ENCODE measurements around the gene ZNF256. TPM values are rescaled to one million over a fixed set of nuclear protein-coding genes. Genes with fewer than 3 reads are reported as not detected.
"Not testable (repeated sequence)": the region's sequence is repeated elsewhere in the genome, so short reads cannot be mapped to it uniquely, and the experiment has no call there.

ZNF256 gene
- total and polyA plus RNA-seq, 2 experiments from 2014 or later, result 1.5 to 3.1 TPM

- Histone ChIP-seq H4K20me1 (ENCODE audit: insufficient read depth) (no peaks in the 10 kb centered on the region), H3K4me2 (ENCODE audit: unreplicated experiment) (peak within 1 kb of the TSS; percentile 84), H3K4me1 (ENCODE audit: insufficient read depth) (peaks cover 6% of the 10 kb centered on the region; the same call in 1 of the 2 replicates), H3K9me2 (ENCODE audit: insufficient read depth) (no peaks in the 10 kb centered on the region), H3K79me2 (ENCODE audit: insufficient read depth) (peaks cover 56% of the 10 kb centered on the region), H3F3A (ENCODE audit: insufficient read depth) (0 out of 2 replicates have a peak, but pooled peaks cover 12% of the 10 kb centered on the region), H2AFZ (peak within 1 kb of the TSS; percentile 100), H3K4me3 (peak within 1 kb of the TSS; percentile 98), H3K27me3 (replicated peaks; ENCODE audit: insufficient read depth) (no peaks in the 10 kb centered on the region), H3K27ac (peak within 1 kb of the TSS; percentile 38; the same call in 1 of the 2 replicates), H3K36me3 (ENCODE audit: low read depth) (peaks cover 8% of the 10 kb centered on the region; the same call in 1 of the 2 replicates), H3K9me3 (ENCODE audit: low read depth) (no peaks in the 10 kb centered on the region), H3K9ac (peak within 1 kb of the TSS; percentile 88)
- in situ Hi-C loops (cut with MboI), result no loop called here
- TF ChIP-seq EZH2phosphoT487 (IDR thresholded peaks at IDR 0.05; ENCODE audit: insufficient read depth, low read depth) (no peak), EZH2 (IDR thresholded peaks at IDR 0.05; ENCODE audit: insufficient read depth, poor library complexity, severe bottlenecking) (no peak)
- DNase-seq, result peak; percentile 92
- 3 to 4% methylated on average over 54 of the region's 54 CpGs for WGBS, 2 experiments (ENCODE audit: low coverage in 1 of 2, low lambda C conversion rate in 2 of 2, missing lambda C conversion rate in 2 of 2)
Measured at GRCh38 chr19:57934820-57935665, 12.5 kb downstream of the ZNF256 start, which contains the start of gene ZNF418. TSS of gene ZNF418 (minus strand) at chr19:57935402. CDS start at chr19:57933822, 1,580 bp downstream.

- H3F3A ChIP-seq (ENCODE audit: insufficient read depth), result no peaks in the 10 kb centered on the region
- H4K20me1 ChIP-seq (ENCODE audit: insufficient read depth), result no peaks in the 10 kb centered on the region
- H2AFZ ChIP-seq, result no peak overlapping the region
- no peaks in the 10 kb centered on the region for H3K9me2 ChIP-seq (ENCODE audit: insufficient read depth)
- H3K27me3 ChIP-seq (replicated peaks; ENCODE audit: insufficient read depth), result no peaks in the 10 kb centered on the region
- in situ Hi-C loops (cut with MboI), result no loop called here
- H3K79me2 ChIP-seq (ENCODE audit: insufficient read depth), result peaks cover 25% of the 10 kb centered on the region
- peaks cover 24% of the 10 kb centered on the region for H3K36me3 ChIP-seq (ENCODE audit: low read depth)
- H3K4me1 ChIP-seq (ENCODE audit: insufficient read depth), result no peaks in the 10 kb centered on the region
- no peak overlapping the region for H3K4me2 ChIP-seq (ENCODE audit: unreplicated experiment)
- H3K27ac ChIP-seq, result no peak overlapping the region
- no peak for TF ChIP-seq EZH2 (IDR thresholded peaks at IDR 0.05; ENCODE audit: insufficient read depth, poor library complexity, severe bottlenecking)
- TF ChIP-seq EZH2phosphoT487 (IDR thresholded peaks at IDR 0.05; ENCODE audit: insufficient read depth, low read depth), result no peak
- 89% methylated on average over 4 of the region's 4 CpGs for WGBS, 2 experiments (ENCODE audit: low coverage in 1 of 2, low lambda C conversion rate in 2 of 2, missing lambda C conversion rate in 2 of 2)
- no peak for DNase-seq
- no peaks in the 10 kb centered on the region for H3K9me3 ChIP-seq (ENCODE audit: low read depth)
- no peak overlapping the region for H3K9ac ChIP-seq
- H3K4me3 ChIP-seq, result no peak overlapping the region
Measured at GRCh38 chr19:57927587-57927986, 19.9 kb downstream of the ZNF256 start.

GRCh38 chr19:57916168-57916995 is 31.1 kb downstream of the ZNF256 start, which contains the start of gene ZNF417:
TSS of gene ZNF417 (minus strand) at chr19:57916592. CDS start at chr19:57916411, 181 bp downstream.
- WGBS, 2 experiments (ENCODE audit: low coverage in 1 of 2, low lambda C conversion rate in 2 of 2, missing lambda C conversion rate in 2 of 2), result 1% methylated on average over 36 to 51 of the region's 51 CpGs
- peaks cover 12% of the 10 kb centered on the region for H3K4me1 ChIP-seq (ENCODE audit: insufficient read depth)
- H3K9me3 ChIP-seq (ENCODE audit: low read depth); H3K36me3 ChIP-seq (ENCODE audit: low read depth); in situ Hi-C loops (cut with MboI); H4K20me1 ChIP-seq (ENCODE audit: insufficient read depth); H3K9me2 ChIP-seq (ENCODE audit: insufficient read depth); H3F3A ChIP-seq (ENCODE audit: insufficient read depth); H3K27me3 ChIP-seq (replicated peaks; ENCODE audit: insufficient read depth): not testable (repeated sequence)
- peak within 1 kb of the TSS; percentile 85 for H3K4me2 ChIP-seq (ENCODE audit: unreplicated experiment)
- H3K9ac ChIP-seq, result peak within 1 kb of the TSS; percentile 96
- peak within 1 kb of the TSS; percentile 52 for H3K27ac ChIP-seq
- peak within 1 kb of the TSS; percentile 78 for H2AFZ ChIP-seq
- peaks cover 42% of the 10 kb centered on the region for H3K79me2 ChIP-seq (ENCODE audit: insufficient read depth)
- H3K4me3 ChIP-seq, result peak within 1 kb of the TSS; percentile 95
- DNase-seq, result peak; percentile 97

GRCh38 chr19:57914531-57914930 is 33.0 kb downstream of the ZNF256 start:
- Histone ChIP-seq H3F3A (ENCODE audit: insufficient read depth) (0 out of 2 replicates have a peak, but pooled peaks cover 7% of the 10 kb centered on the region), H3K79me2 (ENCODE audit: insufficient read depth) (peaks cover 51% of the 10 kb centered on the region), H3K27me3 (replicated peaks; ENCODE audit: insufficient read depth) (no peaks in the 10 kb centered on the region), H2AFZ (no peak overlapping the region), H3K9me3 (ENCODE audit: low read depth) (no peaks in the 10 kb centered on the region), H4K20me1 (ENCODE audit: insufficient read depth) (no peaks in the 10 kb centered on the region), H3K9me2 (ENCODE audit: insufficient read depth) (no peaks in the 10 kb centered on the region), H3K27ac (no peak overlapping the region), H3K4me2 (ENCODE audit: unreplicated experiment) (no peak overlapping the region), H3K9ac (no peak overlapping the region), H3K4me3 (no peak overlapping the region), H3K4me1 (ENCODE audit: insufficient read depth) (peaks cover 12% of the 10 kb centered on the region), H3K36me3 (ENCODE audit: low read depth) (no peaks in the 10 kb centered on the region)
- 98% methylated on average over 3 of the region's 3 CpGs for WGBS, 2 experiments (ENCODE audit: low coverage in 1 of 2, low lambda C conversion rate in 2 of 2, missing lambda C conversion rate in 2 of 2)
- in situ Hi-C loops (cut with MboI), result no loop called here
- no peak for DNase-seq
- TF ChIP-seq EZH2phosphoT487 (IDR thresholded peaks at IDR 0.05; ENCODE audit: insufficient read depth, low read depth) (no peak), EZH2 (IDR thresholded peaks at IDR 0.05; ENCODE audit: insufficient read depth, poor library complexity, severe bottlenecking) (no peak)
